Subcutaneous adipose tissue (tissue), 4 donors: ENCODE measurements around the gene LRRC14B. TPM values are rescaled to one million over a fixed set of nuclear protein-coding genes. Genes with fewer than 3 reads are reported as not detected.

Experiments used
- CTCF ChIP-seq: fragments of 450-650 bp; IDR thresholded peaks from one replicate; pipeline ENCODE4 v1.5.1; 2016; ENCODE audit warnings: low read depth, mild to moderate bottlenecking, control low read depth, antibody characterized with exemption, moderate library complexity
- total RNA-seq, 4 donors: library from RNA; depleted of rRNA; stranded (reverse); fragments of >200 nt; gene quantifications; one replicate each; pipeline ENCODE4 v1.1.0, GENCODE V29; 2016

Gene LRRC14B
- total RNA-seq, 4 donors from 2014 or later = not detected

DNA sequence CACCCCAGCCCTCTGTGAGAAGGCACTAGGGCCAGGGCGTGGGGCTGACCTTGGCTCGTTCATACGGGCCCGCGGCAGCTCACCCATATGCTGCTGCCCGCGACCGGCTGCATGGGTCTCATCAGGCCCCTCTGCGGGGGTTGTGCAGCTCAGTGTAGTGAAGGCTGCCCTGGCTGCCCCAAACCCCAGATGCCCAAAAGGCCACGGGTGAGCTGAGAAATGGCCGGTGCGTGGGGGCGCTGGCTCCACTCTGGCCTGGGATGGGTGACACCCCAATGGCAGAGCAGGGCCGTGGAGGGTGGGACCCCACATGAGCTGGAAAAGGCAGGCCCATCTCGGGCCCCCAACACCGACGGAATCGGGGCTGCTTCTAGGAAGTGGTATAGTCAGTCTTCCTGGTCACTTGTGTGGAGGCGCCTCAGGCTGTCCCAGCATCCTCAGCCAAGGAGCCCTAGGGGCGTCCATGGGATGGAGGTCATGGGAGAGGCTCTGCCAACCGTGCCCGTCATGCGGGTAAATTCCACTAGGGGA lies 19.4 kb upstream of the LRRC14B start:
- TF ChIP-seq CTCF = no peak

DNA sequence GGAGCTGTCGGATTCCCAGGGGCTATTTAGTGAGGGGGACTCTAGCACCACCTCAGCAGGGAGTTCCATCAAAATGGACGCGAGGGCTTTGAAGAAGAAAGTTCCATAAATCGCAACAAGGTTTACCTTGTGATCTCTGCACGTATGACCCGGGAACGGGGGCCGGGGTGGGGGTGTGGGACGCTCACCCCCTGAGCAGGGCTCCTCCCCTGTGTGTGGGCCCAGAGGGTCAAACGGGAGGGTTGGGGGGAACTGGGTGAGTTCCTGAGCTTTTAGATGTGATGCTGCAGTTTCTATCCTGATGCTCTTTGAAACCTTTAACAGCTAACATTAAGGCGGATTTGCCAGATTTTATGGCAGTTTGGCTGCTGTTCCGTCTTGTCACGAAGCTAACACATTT lies 18.9 kb upstream of the LRRC14B start:
- no peak for TF ChIP-seq CTCF

DNA sequence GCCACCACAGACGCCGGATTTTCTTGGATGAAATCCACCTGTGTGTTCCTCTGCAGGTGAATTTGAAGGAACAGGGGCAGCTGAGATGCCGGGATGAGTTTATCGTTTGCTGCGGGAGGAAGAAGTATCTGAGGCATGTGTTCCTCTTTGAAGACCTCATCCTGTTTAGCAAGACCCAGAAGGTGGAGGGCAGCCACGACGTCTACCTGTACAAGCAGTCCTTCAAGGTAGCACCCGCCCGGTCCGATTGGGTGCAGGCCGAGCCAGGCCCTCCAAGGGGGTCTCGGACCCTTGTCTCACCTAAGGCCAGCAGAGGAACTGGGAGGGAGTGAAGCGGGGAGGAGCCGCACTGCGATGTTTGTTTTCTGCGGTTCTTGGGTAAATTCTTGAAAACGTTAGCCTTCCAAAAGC lies 18.4 kb upstream of the LRRC14B start:
- no peak for TF ChIP-seq CTCF

- no peak for TF ChIP-seq CTCF
Measured at GRCh38 chr5:173392-174290, 17.7 kb upstream of the LRRC14B start.

DNA sequence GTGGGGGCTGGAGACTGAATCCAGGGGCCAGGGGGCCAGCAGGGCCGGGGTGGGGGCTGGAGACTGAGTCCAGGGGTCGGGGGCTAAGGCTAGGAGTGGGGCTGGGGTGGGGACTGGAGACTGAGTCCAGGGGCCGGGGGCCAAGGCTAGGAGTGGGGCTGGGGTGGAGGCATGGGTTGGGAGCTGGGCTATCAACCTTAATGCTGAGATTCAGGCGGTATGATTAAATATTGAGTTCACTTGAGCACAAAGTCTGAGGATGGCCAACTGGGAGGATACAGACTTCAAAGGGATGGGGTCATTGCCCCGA lies 17.0 kb upstream of the LRRC14B start:
- TF ChIP-seq CTCF = no peak

- no peak for TF ChIP-seq CTCF
Measured at GRCh38 chr5:174876-175465, 16.3 kb upstream of the LRRC14B start.

- no peak for TF ChIP-seq CTCF
Measured at GRCh38 chr5:176296-176823, 14.9 kb upstream of the LRRC14B start.
